ENCODE results near the gene GPR17. TPM values are rescaled to one million over a fixed set of nuclear protein-coding genes. Genes with fewer than 3 reads are reported as not detected.

GPR17 gene
- total RNA-seq, 1 experiment from 2014 or later, result 0.35 TPM

DNA sequence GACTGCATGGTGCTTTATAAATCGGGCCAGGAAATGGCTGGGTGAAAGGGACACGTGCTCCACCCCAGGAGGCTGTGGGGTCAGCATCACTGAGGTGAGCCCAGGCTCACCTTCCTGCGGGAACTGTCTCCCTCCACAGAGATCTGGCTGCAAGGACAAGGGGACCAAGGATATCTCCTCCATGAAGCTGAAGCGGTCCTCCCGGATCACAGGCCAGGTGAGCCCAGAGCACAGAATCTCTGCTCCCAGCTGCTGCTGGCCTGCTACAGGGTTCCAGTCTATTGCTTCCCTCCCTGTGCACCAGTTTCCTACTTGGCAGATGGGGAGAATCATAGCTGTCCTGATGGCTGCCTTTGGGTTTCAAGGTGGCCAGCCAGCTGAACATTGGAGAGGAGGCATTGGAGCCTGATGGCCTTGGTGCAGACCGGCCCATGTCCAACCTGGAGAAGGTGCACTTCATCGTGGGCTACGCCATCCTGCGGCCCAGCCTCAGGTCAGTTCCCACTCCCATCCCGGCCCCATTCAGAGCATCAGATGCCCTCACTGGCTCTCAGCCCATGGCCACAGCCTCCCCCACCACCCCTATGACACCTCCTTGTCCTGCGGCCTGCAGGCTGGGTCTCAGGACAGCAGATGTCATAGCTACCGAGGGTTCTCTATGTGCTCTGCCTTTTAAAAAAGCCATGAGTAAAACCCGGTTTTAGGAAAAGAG, 33.7 kb upstream of the GPR17 start:
- H2BK12ac ChIP-seq (ENCODE audit: insufficient read length, low read depth, low read length), result no peak overlapping the region

More for the DNA sequence above, 33.7 kb upstream of the GPR17 start:
- H3K27me3 ChIP-seq (ENCODE audit: insufficient read depth, low read length), result no peaks in the 10 kb centered on the region
- Mint-ChIP-seq H3K27ac (no peak overlapping the region), H3K4me3 (no peak overlapping the region), H3K36me3 (ENCODE audit: insufficient read depth in 1 of 3, low read depth in 3 of 3) (no peaks in the 10 kb centered on the region; a peak in 1 of 7 replicates), H3K27me3 (ENCODE audit: low read depth) (peaks cover 6% of the 10 kb centered on the region), H3K4me1 (no peaks in the 10 kb centered on the region), H3K9me3 (peaks cover 6 to 10% of the 10 kb centered on the region in 2 experiments; a peak in 4 of 5 replicates)
- no peak overlapping the region for H3K9ac ChIP-seq (ENCODE audit: extremely low read depth, insufficient read length, low read length)
- no peak overlapping the region for H2AFZ ChIP-seq (ENCODE audit: low read length)
- no peaks in the 10 kb centered on the region for H3K79me2 ChIP-seq (ENCODE audit: insufficient read depth, low read length)
- H2BK5ac ChIP-seq (ENCODE audit: insufficient read length, low read length), result no peak overlapping the region
- no peak overlapping the region for H3K27ac ChIP-seq (ENCODE audit: insufficient read length, low read depth, low read length)
- no peak overlapping the region for H3K14ac ChIP-seq (ENCODE audit: insufficient read depth, low read length)
- no peaks in the 10 kb centered on the region for H3K79me1 ChIP-seq (ENCODE audit: insufficient read depth, low read depth, low read length, poor library complexity, severe bottlenecking)
- no peaks in the 10 kb centered on the region for H3K4me1 ChIP-seq (ENCODE audit: insufficient read depth, low read length)
- H2BK15ac ChIP-seq (ENCODE audit: low read depth, low read length), result no peak overlapping the region
- H3K9me3 ChIP-seq (ENCODE audit: control insufficient read depth, low read depth, low read length), result peaks cover 5% of the 10 kb centered on the region
- no peak overlapping the region for H3K23ac ChIP-seq (ENCODE audit: insufficient read length, low read depth, low read length)
- TF ChIP-seq, protein P1, sequence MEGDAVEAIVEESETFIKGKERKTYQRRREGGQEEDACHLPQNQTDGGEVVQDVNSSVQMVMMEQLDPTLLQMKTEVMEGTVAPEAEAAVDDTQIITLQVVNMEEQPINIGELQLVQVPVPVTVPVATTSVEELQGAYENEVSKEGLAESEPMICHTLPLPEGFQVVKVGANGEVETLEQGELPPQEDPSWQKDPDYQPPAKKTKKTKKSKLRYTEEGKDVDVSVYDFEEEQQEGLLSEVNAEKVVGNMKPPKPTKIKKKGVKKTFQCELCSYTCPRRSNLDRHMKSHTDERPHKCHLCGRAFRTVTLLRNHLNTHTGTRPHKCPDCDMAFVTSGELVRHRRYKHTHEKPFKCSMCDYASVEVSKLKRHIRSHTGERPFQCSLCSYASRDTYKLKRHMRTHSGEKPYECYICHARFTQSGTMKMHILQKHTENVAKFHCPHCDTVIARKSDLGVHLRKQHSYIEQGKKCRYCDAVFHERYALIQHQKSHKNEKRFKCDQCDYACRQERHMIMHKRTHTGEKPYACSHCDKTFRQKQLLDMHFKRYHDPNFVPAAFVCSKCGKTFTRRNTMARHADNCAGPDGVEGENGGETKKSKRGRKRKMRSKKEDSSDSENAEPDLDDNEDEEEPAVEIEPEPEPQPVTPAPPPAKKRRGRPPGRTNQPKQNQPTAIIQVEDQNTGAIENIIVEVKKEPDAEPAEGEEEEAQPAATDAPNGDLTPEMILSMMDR (conservative IDR thresholded peaks at IDR 0.05), result no peak
- H2BK120ac ChIP-seq (ENCODE audit: low read depth, low read length, poor library complexity, severe bottlenecking), result no peak overlapping the region
- no peak overlapping the region for H3K4ac ChIP-seq (ENCODE audit: low read depth, low read length)
- peak; percentile 20 for DNase-seq
- H4K20me1 ChIP-seq (ENCODE audit: control insufficient read depth, insufficient read depth, insufficient read length), result no peaks in the 10 kb centered on the region
- H4K91ac ChIP-seq (ENCODE audit: insufficient read length, low read depth, low read length), result no peak overlapping the region
- no peak overlapping the region for H2AK5ac ChIP-seq (ENCODE audit: insufficient read length, low read length)
- H3K18ac ChIP-seq (ENCODE audit: insufficient read length, low read depth, low read length), result no peak overlapping the region
- no peaks in the 10 kb centered on the region for H3K23me2 ChIP-seq (ENCODE audit: insufficient read length, low read depth, low read length, poor library complexity, severe bottlenecking)
- no peak overlapping the region for H3K56ac ChIP-seq (ENCODE audit: insufficient read length, low read depth, low read length)
- no CpG with 5 or more reads among the region's 13 CpGs for WGBS (ENCODE audit: extremely low coverage, insufficient read length, low lambda C conversion rate)
- H2BK20ac ChIP-seq (ENCODE audit: low read depth, low read length, poor library complexity, severe bottlenecking), result no peak overlapping the region
- no peak overlapping the region for H3T11ph ChIP-seq (ENCODE audit: low read length)
- H4K8ac ChIP-seq (replicated peaks; ENCODE audit: insufficient read length, low read depth, low read length), result no peak overlapping the region
- H4K5ac ChIP-seq (ENCODE audit: insufficient read length, low read depth, low read length), result no peak overlapping the region
- H3K4me2 ChIP-seq (ENCODE audit: insufficient read depth, insufficient read length, low read length), result no peak overlapping the region

Measured in H9 (cell line).